GM12878 (cell line): ENCODE measurements around the gene GRHL1. TPM values are rescaled to one million over a fixed set of nuclear protein-coding genes. Genes with fewer than 3 reads are reported as not detected.

Source experiments
- ATAC-seq: fragments of 200-7000 bp; cut with Tn5 transposase; 3 replicates; pipeline ENCODE4 v1.9.1; 2020; ENCODE audit warnings: mild to moderate bottlenecking, moderate library complexity
- BruUV-seq: library from RNA; stranded (reverse); fragments of 400-500 nt; replicated peaks from 2 replicates; lab custom pipeline; 2021; lab: Mats Ljungman, UMichigan
- CTCF ChIA-PET: fragments of 300-600 bp; sonication (Branson Sonifier 250); formaldehyde crosslinking; extraction: SDS; loops from one replicate; lab custom pipeline; 2021; ENCODE audit warnings: inconsistent platforms; lab: Yijun Ruan, JAX
- POLR2A ChIA-PET: fragments of 350-600 bp; formaldehyde crosslinking; extraction: SDS; loops from one replicate; lab custom pipeline; 2021; ENCODE audit warnings: inconsistent platforms; lab: Charles Lee
- RAD21 ChIA-PET: fragments of 300-600 bp; sonication (Branson Sonifier 250); formaldehyde crosslinking; loops from one replicate; lab custom pipeline; 2023; ENCODE audit warnings: antibody characterized with exemption; ENCODE audit not compliant: unreplicated experiment; lab: Charles Lee
- SMC1A ChIA-PET: fragments of 300-600 bp; sonication (Branson Sonifier 250); formaldehyde crosslinking; loops from one replicate; lab custom pipeline; 2023; ENCODE audit not compliant: unreplicated experiment, uncharacterized antibody; lab: Charles Lee
- DNase-seq: peaks from one replicate; pipeline ENCODE4 v3.0.0-alpha.2; 2011; ENCODE audit warnings: low read depth, low spot score
- FAIRE-seq: peaks from 3 replicates; lab custom pipeline; 2011; peaks lifted over from hg19 to GRCh38; lab: Jason Lieb, UNC
- H2AFZ ChIP-seq: 2 replicates; pipeline ENCODE4 v1.6.0; 2011; ENCODE audit warnings: low read depth, low read length, control low read depth; ENCODE audit not compliant: control insufficient read depth
- H3K27ac ChIP-seq: 2 replicates; pipeline ENCODE4 v1.5.1; 2011; ENCODE audit warnings: control low read depth; ENCODE audit not compliant: control insufficient read depth, insufficient read depth
- H3K27me3 ChIP-seq, 2 experiments: replicated peaks in 1 of 2; 2 replicates each; pipeline versions ENCODE4 v1.6.0 to v1.6.1; 2011; ENCODE audit warnings: low read length in 1 of 2; ENCODE audit not compliant: control insufficient read depth in 2 of 2, insufficient read depth in 2 of 2
- H3K36me3 ChIP-seq, 2 experiments: 2 replicates each; pipeline ENCODE4 v1.5.1; 2011; ENCODE audit warnings: low read length in 1 of 2; ENCODE audit not compliant: control insufficient read depth in 2 of 2, insufficient read depth in 2 of 2
- H3K4me1 ChIP-seq: 2 replicates; pipeline ENCODE4 v1.6.1; 2011; ENCODE audit warnings: mild to moderate bottlenecking, low read length, moderate library complexity, mixed read lengths; ENCODE audit not compliant: control insufficient read depth, insufficient read depth
- H3K4me2 ChIP-seq: 2 replicates; pipeline ENCODE4 v1.6.0; 2011; ENCODE audit warnings: control low read depth; ENCODE audit not compliant: control insufficient read depth, insufficient read depth
- H3K4me3 ChIP-seq: fragments of 200-600 bp; sonication (generic); 2 replicates; pipeline ENCODE4 v1.5.1; 2016
- H3K79me2 ChIP-seq: 2 replicates; pipeline ENCODE4 v1.6.0; 2011; ENCODE audit warnings: low read length; ENCODE audit not compliant: control insufficient read depth, insufficient read depth
- H3K9ac ChIP-seq: 2 replicates; pipeline ENCODE4 v1.8.0; 2011; ENCODE audit warnings: low read length, control low read depth, mixed read lengths; ENCODE audit not compliant: control insufficient read depth, insufficient read depth
- H3K9me3 ChIP-seq: replicated peaks from 3 replicates; pipeline ENCODE4 v1.5.1; 2011; ENCODE audit warnings: mild to moderate bottlenecking, low read length; ENCODE audit not compliant: control insufficient read depth, insufficient read depth
- H4K20me1 ChIP-seq: 2 replicates; pipeline ENCODE4 v1.6.0; 2011; ENCODE audit not compliant: control insufficient read depth, insufficient read depth
- BMI1 ChIP-seq: fragments of 450-650 bp; IDR thresholded peaks from 2 replicates; pipeline ENCODE4 v1.6.1; 2016; ENCODE audit warnings: mild to moderate bottlenecking, moderate library complexity, borderline replicate concordance
- JUND ChIP-seq: IDR thresholded peaks from 2 replicates; pipeline ENCODE4 v1.6.1; 2012; ENCODE audit warnings: low read depth, mild to moderate bottlenecking, low read length, improper control_type of control experiment, moderate library complexity
- LARP7 ChIP-seq: fragments of 450-650 bp; IDR thresholded peaks from 2 replicates; pipeline ENCODE4 v1.6.1; 2017; ENCODE audit warnings: mild to moderate bottlenecking
- MTA2 ChIP-seq: fragments of 450-650 bp; IDR thresholded peaks from 2 replicates; pipeline ENCODE4 v1.6.1; 2016; ENCODE audit warnings: low read depth, mild to moderate bottlenecking, moderate library complexity
- NBN ChIP-seq: fragments of 450-650 bp; IDR thresholded peaks from 2 replicates; pipeline ENCODE4 v1.6.1; 2016
- POLR2AphosphoS5 ChIP-seq: IDR thresholded peaks from 2 replicates; pipeline ENCODE4 v1.6.1; 2011; ENCODE audit warnings: mild to moderate bottlenecking, low read length, inconsistent platforms
- RUNX3 ChIP-seq: IDR thresholded peaks from 2 replicates; pipeline ENCODE4 v1.6.1; 2012; ENCODE audit warnings: low read length, inconsistent platforms
- SMC3 ChIP-seq: IDR thresholded peaks from 2 replicates; pipeline ENCODE4 v1.6.1; 2011; ENCODE audit warnings: low read length, improper control_type of control experiment, borderline replicate concordance
- STAT3 ChIP-seq: IDR thresholded peaks from 2 replicates; pipeline ENCODE4 v1.6.1; 2011; ENCODE audit warnings: low read depth, low read length, improper control_type of control experiment
- ZNF274 ChIP-seq: IDR thresholded peaks from one replicate; pipeline ENCODE4 v1.8.0; 2011; ENCODE audit not compliant: insufficient read length, insufficient read depth
- ZNF384 ChIP-seq: IDR thresholded peaks from 2 replicates; pipeline ENCODE4 v1.6.1; 2012; ENCODE audit warnings: low read depth, mild to moderate bottlenecking, low read length, improper control_type of control experiment, borderline replicate concordance
- ZZZ3 ChIP-seq: IDR thresholded peaks from 2 replicates; pipeline ENCODE4 v1.6.1; 2011; ENCODE audit warnings: low read depth; ENCODE audit not compliant: control insufficient read depth, insufficient read length
- WGBS: methylation state at CpG from one replicate; pipeline ENCODE4 v1.1.6; 2016; ENCODE audit warnings: low lambda C conversion rate; ENCODE audit not compliant: insufficient replicate concordance, insufficient coverage; ENCODE audit errors: missing lambda C conversion rate; 5-methylcytosine and 5-hydroxymethylcytosine counted together
- in situ Hi-C: fragments of 300-500 bp; cut with MboI; formaldehyde crosslinking; loops from 9 replicates; pipeline ENCODE4 v1.14.3; 2018; ENCODE audit warnings: mixed read lengths
- intact Hi-C: fragments of 100-400 bp; cut with micrococcal nuclease; formaldehyde crosslinking; loops from one replicate; pipeline ENCODE4 v1.14.2; 2022; ENCODE audit not compliant: unreplicated experiment
- polyA plus RNA-seq, 11 experiments: library from polyadenylated mRNA; depleted of rRNA in 4 of 11; unstranded in 6 of 11; stranded (reverse) in 5 of 11; fragments of >200 nt; fragmentation: Nextera tagmentation in 4 of 11; fragmentation: Illumina TruSeq in 1 of 11; extraction: Ambion mirVana in 4 of 11; extraction: Trizol in 1 of 11; gene quantifications; 1 replicate in 1 of 11; 2 replicates in 10 of 11; pipeline versions ENCODE4 v1.2.1 to v1.2.3, GENCODE V29; 2011 to 2016; ENCODE audit warnings: inconsistent platforms in 2 of 11, missing spikeins in 2 of 11, low read depth in 1 of 11
- total RNA-seq, 4 experiments: library from RNA; depleted of rRNA in 3 of 4; stranded (reverse); fragments of >200 nt in 3 of 4; fragmentation: Illumina TruSeq in 1 of 4; extraction: Trizol in 1 of 4; gene quantifications; 2 replicates each; pipeline versions ENCODE4 v1.2.1 to v1.2.3, GENCODE V29; 2013 to 2021
- TF ChIP-seq, protein P1 (sequence below): fragments of 450-650 bp; IDR thresholded peaks from 2 replicates; pipeline ENCODE4 v1.6.1; 2016; ENCODE audit warnings: mild to moderate bottlenecking

Gene GRHL1
- total and polyA plus RNA-seq, 10 of the 15 experiments (the other 5 are each of a cell fraction or from before 2014, with no cell fraction given): 0.09 to 0.81 (median 0.28) TPM; not detected in 1

DNA sequence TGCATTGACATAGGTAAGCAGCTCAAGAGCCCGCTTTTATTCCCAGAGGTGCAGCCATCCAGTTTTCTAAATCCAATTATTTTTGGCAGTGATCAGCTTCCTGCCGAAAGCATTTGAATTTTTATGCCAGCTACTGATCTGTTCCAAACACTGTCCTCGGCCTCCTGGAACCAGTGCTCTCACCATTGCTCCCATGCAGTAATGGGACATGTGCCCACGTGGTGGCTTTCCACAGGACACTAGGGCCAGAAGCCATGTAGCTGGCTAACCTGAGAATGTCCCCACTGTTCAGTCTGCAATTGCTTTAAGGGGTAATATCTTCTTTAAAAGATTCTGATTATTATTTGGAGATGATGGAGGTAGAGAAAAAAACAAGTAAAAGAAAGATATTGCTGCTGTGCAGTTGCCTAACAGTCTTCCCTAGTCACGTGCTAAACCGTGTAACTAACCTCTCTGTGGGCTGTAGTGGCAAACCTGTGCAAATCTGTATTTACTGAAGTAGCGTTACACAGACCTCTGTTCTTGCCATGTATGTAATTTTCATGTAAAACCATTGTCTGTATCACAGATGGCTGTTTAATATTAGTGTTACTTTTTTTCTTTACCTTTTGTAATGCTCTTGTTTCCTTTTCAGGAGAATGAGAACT is 13.0 kb downstream of the GRHL1 start:
- FAIRE-seq: no peak
- ChIA-PET CTCF (interaction anchor here (1.0 to 2.3 kb wide), 2 partner anchors 20 to 21 kb away, joined by 3 to 12 read pairs; no protein-coding TSS in a partner anchor), SMC1A (interaction anchor here (0.8 to 1.9 kb wide), 3 partner anchors 12 to 114 kb away, joined by 3 to 5 read pairs (median 3); no protein-coding TSS in a partner anchor), RAD21 (no interaction called here), POLR2A (no interaction called here)
- Histone ChIP-seq H3K9ac (no peak overlapping the region), H3K4me3 (no peak overlapping the region), H3K9me3 (no peaks in the 10 kb centered on the region), H3K4me2 (no peak overlapping the region), H3K79me2 (no peaks in the 10 kb centered on the region), H4K20me1 (no peaks in the 10 kb centered on the region), H3K36me3 (no peaks in the 10 kb centered on the region), H2AFZ (no peak overlapping the region), H3K4me1 (peaks cover 19% of the 10 kb centered on the region), H3K27me3 (no peaks in the 10 kb centered on the region), H3K27ac (no peak overlapping the region)
- no TSS peak for BruUV-seq
- TF ChIP-seq ZNF274 (no peak), ZZZ3 (no peak), POLR2AphosphoS5 (no peak), SMC3 (no peak), LARP7 (no peak)
- no peak for DNase-seq
- WGBS: 75% methylated on average over 7 of the region's 7 CpGs
- in situ Hi-C loops: no loop called here
- no peak for ATAC-seq
- intact Hi-C loops: no loop called here

DNA sequence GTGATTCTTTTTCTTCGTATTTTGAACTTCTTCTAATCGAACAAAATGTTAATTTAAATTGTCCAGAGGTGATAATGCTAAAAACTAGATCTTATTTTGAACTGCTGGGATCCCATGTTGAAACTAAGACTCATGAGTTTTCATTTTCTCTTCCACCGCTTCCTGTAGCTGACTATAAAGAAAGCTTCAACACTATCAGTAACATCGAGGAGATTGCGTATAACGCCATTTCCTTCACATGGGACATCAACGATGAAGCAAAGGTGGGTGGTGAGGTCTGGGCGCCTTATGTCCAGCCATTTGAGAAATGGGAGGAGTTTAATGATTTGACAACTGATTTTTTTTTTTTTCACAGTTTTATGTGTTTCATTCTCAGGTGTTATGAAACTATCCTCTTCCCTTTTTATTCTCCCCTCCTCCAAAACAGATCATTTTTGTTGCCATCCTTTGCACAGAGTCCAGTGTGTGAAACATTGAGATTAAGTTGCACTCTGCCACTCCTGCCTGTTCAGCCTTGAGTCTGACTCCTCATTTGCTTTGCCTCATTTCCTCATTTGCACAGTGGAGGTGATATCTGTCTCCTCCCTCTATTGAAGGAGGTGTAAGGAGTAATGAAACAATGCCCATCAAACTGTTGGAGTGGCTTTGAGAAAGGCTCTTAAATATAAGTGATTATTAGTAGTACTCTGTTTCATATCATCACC is 13.8 kb downstream of the GRHL1 start:
- H3K4me2 ChIP-seq: no peak overlapping the region
- no peaks in the 10 kb centered on the region for H4K20me1 ChIP-seq
- no peak overlapping the region for H3K9ac ChIP-seq
- H3K4me1 ChIP-seq: peaks cover 19% of the 10 kb centered on the region
- FAIRE-seq (no peak), ATAC-seq (peak; percentile 72), DNase-seq (no peak)
- H3K27me3 ChIP-seq: no peaks in the 10 kb centered on the region
- RAD21 ChIA-PET: no interaction called here
- SMC1A ChIA-PET: interaction anchor here (0.8 to 1.9 kb wide), 2 partner anchors 13 to 113 kb away, joined by 3 to 5 read pairs; no protein-coding TSS in a partner anchor
- BruUV-seq: no TSS peak
- H3K79me2 ChIP-seq: no peaks in the 10 kb centered on the region
- H3K27ac ChIP-seq: no peak overlapping the region
- CTCF ChIA-PET: interaction anchor here (0.9 to 2.3 kb wide), 2 partner anchors 19 kb away, joined by 3 to 12 read pairs; no protein-coding TSS in a partner anchor
- no peak overlapping the region for H2AFZ ChIP-seq
- no peak overlapping the region for H3K4me3 ChIP-seq
- in situ Hi-C loops: no loop called here
- intact Hi-C loops: no loop called here
- WGBS: 62% methylated on average over 8 of the region's 8 CpGs
- H3K9me3 ChIP-seq: no peaks in the 10 kb centered on the region
- H3K36me3 ChIP-seq: no peaks in the 10 kb centered on the region
- POLR2A ChIA-PET: no interaction called here
- TF ChIP-seq JUND (no peak), NBN (0 out of 2 replicates have a peak, but pooled peaks have one; percentile 27), STAT3 (no peak), ZNF384 (peak; percentile 56; the same call in 1 of the 2 replicates), MTA2 (0 out of 2 replicates have a peak, but pooled peaks have one; percentile 23), BMI1 (no peak), RUNX3 (no peak)
- TF ChIP-seq, protein P1, sequence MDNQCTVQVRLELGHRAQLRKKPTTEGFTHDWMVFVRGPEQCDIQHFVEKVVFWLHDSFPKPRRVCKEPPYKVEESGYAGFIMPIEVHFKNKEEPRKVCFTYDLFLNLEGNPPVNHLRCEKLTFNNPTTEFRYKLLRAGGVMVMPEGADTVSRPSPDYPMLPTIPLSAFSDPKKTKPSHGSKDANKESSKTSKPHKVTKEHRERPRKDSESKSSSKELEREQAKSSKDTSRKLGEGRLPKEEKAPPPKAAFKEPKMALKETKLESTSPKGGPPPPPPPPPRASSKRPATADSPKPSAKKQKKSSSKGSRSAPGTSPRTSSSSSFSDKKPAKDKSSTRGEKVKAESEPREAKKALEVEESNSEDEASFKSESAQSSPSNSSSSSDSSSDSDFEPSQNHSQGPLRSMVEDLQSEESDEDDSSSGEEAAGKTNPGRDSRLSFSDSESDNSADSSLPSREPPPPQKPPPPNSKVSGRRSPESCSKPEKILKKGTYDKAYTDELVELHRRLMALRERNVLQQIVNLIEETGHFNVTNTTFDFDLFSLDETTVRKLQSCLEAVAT: peak; percentile 89
